PC-3 (cell line): ENCODE measurements around the gene DTL. TPM values are rescaled to one million over a fixed set of nuclear protein-coding genes. Genes with fewer than 3 reads are reported as not detected.

Experiments
- ATAC-seq: fragments of 200-7000 bp; cut with Tn5 transposase; 2 replicates; pipeline ENCODE4 v1.9.1; 2020; ENCODE audit warnings: mild to moderate bottlenecking, moderate library complexity
- BruUV-seq: library from RNA; stranded (reverse); fragments of 400-500 nt; replicated peaks from 2 replicates; lab custom pipeline; 2021; lab: Mats Ljungman, UMichigan
- CTCF ChIA-PET: fragments of 300-600 bp; sonication (Branson Sonifier 250); formaldehyde crosslinking; loops from one replicate; lab custom pipeline; 2022; ENCODE audit warnings: antibody characterized with exemption; lab: Charles Lee
- POLR2A ChIA-PET: fragments of 300-600 bp; sonication (Branson Sonifier 250); formaldehyde crosslinking; loops from one replicate; lab custom pipeline; 2022; ENCODE audit warnings: antibody characterized with exemption; ENCODE audit not compliant: unreplicated experiment; lab: Charles Lee
- DNase-seq: peaks from one replicate; pipeline ENCODE4 v3.0.0-alpha.2; 2015
- H2AFZ ChIP-seq: fragments of 300-600 bp; sonication (generic); 2 replicates; pipeline ENCODE4 v1.6.0; 2016; ENCODE audit warnings: antibody characterized with exemption, low read length
- H3F3A ChIP-seq: fragments of 300-600 bp; sonication (generic); one replicate; pipeline ENCODE4 v1.6.0; 2017; ENCODE audit warnings: antibody characterized with exemption, low read length, control low read depth, mild to moderate bottlenecking; ENCODE audit not compliant: unreplicated experiment
- H3K27ac ChIP-seq: fragments of 300-600 bp; sonication (generic); 2 replicates; pipeline ENCODE4 v1.5.1; 2016; ENCODE audit warnings: mild to moderate bottlenecking, low read length
- H3K27me3 ChIP-seq: fragments of 300-600 bp; sonication (generic); 2 replicates; pipeline ENCODE4 v1.6.1; 2016; ENCODE audit warnings: low read length, mixed read lengths
- H3K36me3 ChIP-seq: fragments of 300-600 bp; sonication (generic); 2 replicates; pipeline ENCODE4 v1.6.1; 2016; ENCODE audit warnings: low read depth, mixed run types, low read length, mixed read lengths
- H3K4me1 ChIP-seq: fragments of 300-600 bp; sonication (generic); 2 replicates; pipeline ENCODE4 v1.5.1; 2016; ENCODE audit warnings: low read length; ENCODE audit not compliant: insufficient read depth
- H3K4me2 ChIP-seq: fragments of 300-600 bp; sonication (generic); 2 replicates; pipeline ENCODE4 v1.6.0; 2016; ENCODE audit warnings: low read length
- H3K4me3 ChIP-seq: fragments of 300-600 bp; sonication (generic); 2 replicates; pipeline ENCODE4 v1.5.1; 2016; ENCODE audit warnings: mild to moderate bottlenecking, low read length, mixed read lengths
- H3K79me2 ChIP-seq: fragments of 300-600 bp; sonication (generic); 2 replicates; pipeline ENCODE4 v1.6.1; 2017; ENCODE audit warnings: low read length, mixed read lengths
- H3K9ac ChIP-seq: fragments of 300-600 bp; sonication (generic); 2 replicates; pipeline ENCODE4 v1.6.0; 2016; ENCODE audit warnings: mild to moderate bottlenecking, low read length
- H3K9me2 ChIP-seq: fragments of 300-600 bp; sonication (generic); replicated peaks from 2 replicates; pipeline ENCODE4 v1.6.1; 2016; ENCODE audit warnings: mixed run types, low read length, mixed read lengths
- H3K9me3 ChIP-seq: fragments of 300-600 bp; sonication (generic); 2 replicates; pipeline ENCODE4 v1.6.1; 2016; ENCODE audit warnings: low read length, mixed read lengths
- H4K20me1 ChIP-seq: fragments of 300-600 bp; sonication (generic); 2 replicates; pipeline ENCODE4 v1.6.1; 2016; ENCODE audit warnings: low read length, mixed read lengths
- CTCF ChIP-seq: fragments of 300-600 bp; sonication (generic); conservative IDR thresholded peaks from 2 replicates; pipeline ENCODE4 v1.5.1; 2017; ENCODE audit warnings: antibody characterized with exemption, low read depth, mild to moderate bottlenecking, low read length
- EZH2 ChIP-seq: fragments of 300-600 bp; sonication (generic); IDR thresholded peaks from one replicate; pipeline ENCODE4 v1.6.1; 2017; ENCODE audit warnings: antibody characterized with exemption, mild to moderate bottlenecking, low read length; ENCODE audit not compliant: unreplicated experiment
- EZH2phosphoT487 ChIP-seq: fragments of 300-600 bp; sonication (generic); IDR thresholded peaks from 2 replicates; pipeline ENCODE4 v1.6.1; 2018; ENCODE audit warnings: mild to moderate bottlenecking, antibody characterized with exemption, low read length, borderline replicate concordance
- intact Hi-C: fragments of 100-400 bp; cut with micrococcal nuclease; formaldehyde crosslinking; loops from 2 replicates; pipeline ENCODE4 v1.9.0; 2023
- total RNA-seq: library from RNA; depleted of rRNA; stranded (reverse); fragments of >200 nt; gene quantifications from 2 replicates; pipeline ENCODE4 v1.2.3, GENCODE V29; 2014

DTL gene
- total RNA-seq, 1 experiment from 2014 or later: 65.0 TPM

- no TSS peak for BruUV-seq
- CTCF ChIA-PET: no interaction called here
- H4K20me1 ChIP-seq: no peaks in the 10 kb centered on the region
These were observed 56.0 kb downstream of the DTL start for GRCh38 chr1:212091438-212092121.

GRCh38 chr1:212097360-212097759, 61.8 kb downstream of the DTL start:
- Histone ChIP-seq H3K4me3 (no peak overlapping the region), H3K4me1 (no peaks in the 10 kb centered on the region), H3K9ac (no peak overlapping the region), H3K36me3 (peaks cover 66% of the 10 kb centered on the region), H4K20me1 (0 out of 2 replicates have a peak, but pooled peaks cover 7% of the 10 kb centered on the region), H2AFZ (no peak overlapping the region), H3K27ac (no peak overlapping the region), H3F3A (no peaks in the 10 kb centered on the region), H3K9me3 (no peaks in the 10 kb centered on the region), H3K79me2 (peaks cover 11% of the 10 kb centered on the region; the same call in 1 of the 2 replicates), H3K4me2 (no peak overlapping the region), H3K27me3 (no peaks in the 10 kb centered on the region), H3K9me2 (no peaks in the 10 kb centered on the region)
- intact Hi-C loops: no loop called here
- CTCF ChIA-PET: interaction anchor here (0.6 kb wide), 2 partner anchors 26 to 338 kb away, joined by 3 to 7 read pairs; no protein-coding TSS in a partner anchor
- TF ChIP-seq EZH2phosphoT487: no peak
- TF ChIP-seq CTCF: no peak
- no peak for TF ChIP-seq EZH2
- no TSS peak for BruUV-seq
- POLR2A ChIA-PET: no interaction called here
- DNase-seq (no peak), ATAC-seq (no peak)

More at GRCh38 chr1:212091438-212092121, 56.0 kb downstream of the DTL start:
- no peak overlapping the region for H3K9ac ChIP-seq
- intact Hi-C loops: no loop called here
- H3K9me2 ChIP-seq: no peaks in the 10 kb centered on the region
- TF ChIP-seq EZH2phosphoT487 (no peak), EZH2 (no peak), CTCF (no peak)
- H3K4me2 ChIP-seq: no peak overlapping the region
- peaks cover 6% of the 10 kb centered on the region for H3F3A ChIP-seq
- ATAC-seq (no peak), DNase-seq (no peak)
- H3K4me1 ChIP-seq: peaks cover 18% of the 10 kb centered on the region
- H3K36me3 ChIP-seq: peaks cover 55% of the 10 kb centered on the region
- no peaks in the 10 kb centered on the region for H3K27me3 ChIP-seq
- no peaks in the 10 kb centered on the region for H3K9me3 ChIP-seq
- H3K4me3 ChIP-seq: no peak overlapping the region
- H3K27ac ChIP-seq: no peak overlapping the region
- POLR2A ChIA-PET: no interaction called here
- no peak overlapping the region for H2AFZ ChIP-seq
- H3K79me2 ChIP-seq: no peaks in the 10 kb centered on the region

DNA sequence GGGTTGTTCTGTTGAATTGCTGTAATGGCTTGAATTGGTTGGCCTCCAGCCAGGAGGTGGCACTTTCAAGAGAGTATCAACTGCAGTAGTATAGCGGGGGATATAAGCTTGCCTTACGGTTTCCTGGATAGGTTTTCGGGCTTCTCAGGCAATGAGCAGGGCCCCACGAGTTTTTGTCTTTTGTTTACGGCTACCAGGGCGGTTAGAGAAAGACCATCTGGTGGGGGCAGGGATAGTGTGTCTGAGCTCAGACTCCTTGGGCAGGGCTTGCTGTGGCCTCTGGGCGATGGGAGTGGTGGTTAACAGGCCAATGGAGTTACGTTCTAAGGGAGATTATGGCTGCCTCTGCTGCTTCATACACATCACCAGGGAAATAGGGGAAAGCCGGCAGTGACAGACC, 62.8 kb downstream of the DTL start:
- peaks cover 11% of the 10 kb centered on the region; the same call in 1 of the 2 replicates for H3K79me2 ChIP-seq
- ATAC-seq (no peak), DNase-seq (no peak)
- peaks cover 62% of the 10 kb centered on the region for H3K36me3 ChIP-seq
- 0 out of 2 replicates have a peak, but pooled peaks cover 7% of the 10 kb centered on the region for H4K20me1 ChIP-seq
- no peak overlapping the region for H3K9ac ChIP-seq
- BruUV-seq: no TSS peak
- TF ChIP-seq EZH2: no peak
- TF ChIP-seq CTCF: no peak
- no peak for TF ChIP-seq EZH2phosphoT487
- POLR2A ChIA-PET: no interaction called here
- no peak overlapping the region for H2AFZ ChIP-seq
- H3K4me3 ChIP-seq: no peak overlapping the region
- no peak overlapping the region for H3K4me2 ChIP-seq
- no peak overlapping the region for H3K27ac ChIP-seq
- H3F3A ChIP-seq: no peaks in the 10 kb centered on the region
- H3K9me2 ChIP-seq: no peaks in the 10 kb centered on the region
- H3K27me3 ChIP-seq: no peaks in the 10 kb centered on the region
- intact Hi-C loops: no loop called here
- CTCF ChIA-PET: no interaction called here
- no peaks in the 10 kb centered on the region for H3K4me1 ChIP-seq
- H3K9me3 ChIP-seq: no peaks in the 10 kb centered on the region
